HL-60/S4 treated with retinoic acid at 250 ng/mL for 4 days and 3 days (cell line): ENCODE data around the gene TM9SF4.
"Not testable (repeated sequence)": the region's sequence is repeated elsewhere in the genome, so short reads cannot be mapped to it uniquely, and the experiment has no call there.

Source experiments
- in situ Hi-C: fragments of 300-500 bp; cut with MboI; formaldehyde crosslinking; loops from 2 replicates; pipeline ENCODE4 v1.7.0; 2022; ENCODE audit warnings: low sequenced_read_pairs

TM9SF4 gene

GRCh38 chr20:32155017-32155981 is 45.8 kb downstream of the TM9SF4 start:
- in situ Hi-C loops = no loop called here

GRCh38 chr20:32157611-32158010 is 48.1 kb downstream of the TM9SF4 start:
- in situ Hi-C loops = no loop called here

- in situ Hi-C loops = no loop called here
These were observed 48.8 kb downstream of the TM9SF4 start for GRCh38 chr20:32158351-32158750.

GRCh38 chr20:32158943-32159660 is 49.6 kb downstream of the TM9SF4 start:
- in situ Hi-C loops = no loop called here

GRCh38 chr20:32159766-32160221 is 50.3 kb downstream of the TM9SF4 start:
- in situ Hi-C loops = no loop called here

GRCh38 chr20:32160341-32160740 is 50.8 kb downstream of the TM9SF4 start:
- in situ Hi-C loops = no loop called here

GRCh38 chr20:32162351-32162750 is 52.8 kb downstream of the TM9SF4 start:
- in situ Hi-C loops = no loop called here

- in situ Hi-C loops = no loop called here
These were observed 54.4 kb downstream of the TM9SF4 start for GRCh38 chr20:32163951-32164350.

GRCh38 chr20:32164984-32165735 is 55.6 kb downstream of the TM9SF4 start:
- in situ Hi-C loops = no loop called here

GRCh38 chr20:32165836-32166545 is 56.5 kb downstream of the TM9SF4 start:
- in situ Hi-C loops = no loop called here

- in situ Hi-C loops = no loop called here
These were observed 58.0 kb downstream of the TM9SF4 start for GRCh38 chr20:32167552-32167951.

- in situ Hi-C loops = no loop called here
These were observed 58.8 kb downstream of the TM9SF4 start for GRCh38 chr20:32168184-32168910.

GRCh38 chr20:32177696-32178095 is 68.2 kb downstream of the TM9SF4 start:
- in situ Hi-C loops = not testable (repeated sequence)

GRCh38 chr20:32179515-32179914 is 70.0 kb downstream of the TM9SF4 start:
- in situ Hi-C loops = no loop called here

GRCh38 chr20:32179934-32180333 is 70.4 kb downstream of the TM9SF4 start:
- in situ Hi-C loops = no loop called here

- in situ Hi-C loops = no loop called here
These were observed 72.1 kb downstream of the TM9SF4 start for GRCh38 chr20:32181606-32182005.

- in situ Hi-C loops = no loop called here
These were observed 74.6 kb downstream of the TM9SF4 start for GRCh38 chr20:32183947-32184635.

GRCh38 chr20:32184961-32185603 is 75.6 kb downstream of the TM9SF4 start:
- in situ Hi-C loops = no loop called here

- in situ Hi-C loops = no loop called here
These were observed 77.0 kb downstream of the TM9SF4 start for GRCh38 chr20:32186506-32186905.
